Pancreas (tissue), 10 donors: ENCODE data around the gene TRIP10. TPM values are rescaled to one million over a fixed set of nuclear protein-coding genes. Genes with fewer than 3 reads are reported as not detected.
A peak's percentile ranks its signal among the peaks of the same experiment; 100 is the strongest.
"Not testable (repeated sequence)": the region's sequence is repeated elsewhere in the genome, so short reads cannot be mapped to it uniquely, and the experiment has no call there.

Experiments used
- ATAC-seq, 4 donors: fragments of 200-7000 bp; cut with Tn5 transposase; one replicate each; pipeline versions ENCODE4 v1.8.0 to v1.9.1; 2020; ENCODE audit warnings: mild to moderate bottlenecking in 4 of 4, moderate library complexity in 4 of 4
- DNase-seq, 6 donors: peaks; one replicate each; pipeline ENCODE4 v3.0.0-alpha.2; 2020
- FAIRE-seq: peaks from 2 replicates; lab custom pipeline; 2012; peaks lifted over from hg19 to GRCh38; lab: Jason Lieb, UNC
- H3K27ac ChIP-seq, 4 donors: fragments of 200-600 bp; sonication (generic); 1 replicate in 3 of 4; 2 replicates in 1 of 4; pipeline versions ENCODE4 v1.5.0 to v1.8.0; 2020
- H3K27me3 ChIP-seq, 4 donors: fragments of 200-600 bp; one replicate each; pipeline ENCODE4 v1.8.0; 2021
- H3K36me3 ChIP-seq, 3 donors: fragments of 200-600 bp; sonication (generic) in 1 of 3; one replicate each; pipeline versions ENCODE4 v1.5.0 to v1.8.0; 2020 to 2021
- H3K4me1 ChIP-seq, 3 donors: fragments of 200-600 bp; one replicate each; pipeline ENCODE4 v1.8.0; 2021
- H3K4me3 ChIP-seq, 4 donors: fragments of 200-600 bp; sonication (generic) in 2 of 4; one replicate each; pipeline versions ENCODE4 v1.5.0 to v1.8.0; 2020 to 2021
- H3K9me3 ChIP-seq, 4 donors: fragments of 200-600 bp; one replicate each; pipeline ENCODE4 v1.8.0; 2021
- WGBS, 2 donors: extraction: QIAGEN DNeasy Blood & Tissue Kit; methylation state at CpG; one replicate each; pipeline ENCODE4 v1.1.7; 2013; 5-methylcytosine and 5-hydroxymethylcytosine counted together
- intact Hi-C, 3 donors: fragments of 100-400 bp; cut with DNase I; formaldehyde crosslinking; loops; one replicate each; pipeline versions ENCODE4 v1.11.1 to v1.14.2; 2022
- polyA plus RNA-seq, 2 donors: library from polyadenylated mRNA; stranded (reverse); fragments of 200-250 nt; gene quantifications; one replicate each; pipeline ENCODE4 v1.2.3, GENCODE V29; 2013
- total RNA-seq, 6 donors: library from RNA; stranded (reverse); fragmentation: NEBNext Ultra II Directional in 4 of 6; extraction: Animal tissue kit (Norgen Biotek cat#: 25700) in 4 of 6; gene quantifications; one replicate each; pipeline versions ENCODE4 v1.2.1 to v1.2.4, GENCODE V29; 2021 to 2023
- TF ChIP-seq, protein P1 (sequence below), 4 donors: fragments of 200-600 bp; sonication (generic) in 3 of 4; IDR thresholded peaks; one replicate each; pipeline versions ENCODE4 v1.5.0 to v1.8.0; 2021; ENCODE audit warnings: antibody characterized with exemption in 4 of 4
- donor health status: healthy with polysubstance abuse.
- donor health status: DM: no; HTN: no; CAD: no; lungs with moderate emphysema.
- donor health status: DM: no; HTN: no; CAD: no.
- donor health status: control.
- donor health status: control.
- donor health status: Bipolar disorder and iron deficiency.
- donor health status: DM: yes; HTN: yes; CAD: no.
- donor health status: DM: no; HTN: no; CAD: no.
- donor health status: DM: no; HTN: no; CAD: no.
- donor health status: DM: yes; HTN: yes; CAD: no.

The TRIP10 gene
- total and polyA plus RNA-seq, 8 donors: 16.4 to 102 (median 24.8) TPM

DNA sequence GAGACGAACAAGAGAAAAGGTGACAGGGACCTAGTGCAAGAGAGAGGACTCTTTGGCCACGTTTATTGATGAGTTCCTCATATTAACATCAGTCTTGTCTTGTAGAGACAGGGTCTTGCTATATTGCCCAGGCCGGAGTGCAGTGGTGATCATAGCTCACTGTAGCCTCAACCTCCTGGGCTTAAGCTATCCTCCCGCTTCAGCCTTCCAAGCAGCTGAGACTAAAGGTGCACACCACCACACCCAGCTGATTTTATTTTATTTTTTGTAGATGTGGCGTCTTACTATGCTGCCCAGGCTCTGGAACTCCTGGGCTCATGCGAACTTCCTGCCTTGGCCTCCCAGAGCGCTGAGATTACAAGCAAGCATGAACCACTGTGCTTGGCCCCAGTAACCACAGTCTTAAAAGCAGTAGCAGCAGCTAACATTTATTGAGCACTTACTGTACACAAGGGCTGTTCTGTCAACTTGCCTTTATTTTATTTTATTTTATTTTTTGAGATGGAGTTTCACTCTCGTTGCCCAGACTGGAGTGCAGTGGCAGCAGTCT lies 28.8 kb downstream of the TRIP10 start:
- DNase-seq: no peak
- no peak for FAIRE-seq
- Histone ChIP-seq H3K36me3 (no peaks in the 10 kb centered on the region), H3K4me3 (no peak overlapping the region), H3K27me3 (no peaks in the 10 kb centered on the region), H3K9me3 (no peaks in the 10 kb centered on the region), H3K27ac (peak overlapping the region in 2 of 4 donors; percentile 55 to 82), H3K4me1 (peaks cover 0 to 9% (median 8%) of the 10 kb centered on the region in 3 donors)
- ATAC-seq: no peak
- intact Hi-C loops: no loop called here
- 52 to 64% methylated on average over 8 of the region's 8 CpGs for WGBS, 2 donors
- TF ChIP-seq, protein P1, sequence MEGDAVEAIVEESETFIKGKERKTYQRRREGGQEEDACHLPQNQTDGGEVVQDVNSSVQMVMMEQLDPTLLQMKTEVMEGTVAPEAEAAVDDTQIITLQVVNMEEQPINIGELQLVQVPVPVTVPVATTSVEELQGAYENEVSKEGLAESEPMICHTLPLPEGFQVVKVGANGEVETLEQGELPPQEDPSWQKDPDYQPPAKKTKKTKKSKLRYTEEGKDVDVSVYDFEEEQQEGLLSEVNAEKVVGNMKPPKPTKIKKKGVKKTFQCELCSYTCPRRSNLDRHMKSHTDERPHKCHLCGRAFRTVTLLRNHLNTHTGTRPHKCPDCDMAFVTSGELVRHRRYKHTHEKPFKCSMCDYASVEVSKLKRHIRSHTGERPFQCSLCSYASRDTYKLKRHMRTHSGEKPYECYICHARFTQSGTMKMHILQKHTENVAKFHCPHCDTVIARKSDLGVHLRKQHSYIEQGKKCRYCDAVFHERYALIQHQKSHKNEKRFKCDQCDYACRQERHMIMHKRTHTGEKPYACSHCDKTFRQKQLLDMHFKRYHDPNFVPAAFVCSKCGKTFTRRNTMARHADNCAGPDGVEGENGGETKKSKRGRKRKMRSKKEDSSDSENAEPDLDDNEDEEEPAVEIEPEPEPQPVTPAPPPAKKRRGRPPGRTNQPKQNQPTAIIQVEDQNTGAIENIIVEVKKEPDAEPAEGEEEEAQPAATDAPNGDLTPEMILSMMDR (IDR thresholded peaks at IDR 0.05): no peak

DNA sequence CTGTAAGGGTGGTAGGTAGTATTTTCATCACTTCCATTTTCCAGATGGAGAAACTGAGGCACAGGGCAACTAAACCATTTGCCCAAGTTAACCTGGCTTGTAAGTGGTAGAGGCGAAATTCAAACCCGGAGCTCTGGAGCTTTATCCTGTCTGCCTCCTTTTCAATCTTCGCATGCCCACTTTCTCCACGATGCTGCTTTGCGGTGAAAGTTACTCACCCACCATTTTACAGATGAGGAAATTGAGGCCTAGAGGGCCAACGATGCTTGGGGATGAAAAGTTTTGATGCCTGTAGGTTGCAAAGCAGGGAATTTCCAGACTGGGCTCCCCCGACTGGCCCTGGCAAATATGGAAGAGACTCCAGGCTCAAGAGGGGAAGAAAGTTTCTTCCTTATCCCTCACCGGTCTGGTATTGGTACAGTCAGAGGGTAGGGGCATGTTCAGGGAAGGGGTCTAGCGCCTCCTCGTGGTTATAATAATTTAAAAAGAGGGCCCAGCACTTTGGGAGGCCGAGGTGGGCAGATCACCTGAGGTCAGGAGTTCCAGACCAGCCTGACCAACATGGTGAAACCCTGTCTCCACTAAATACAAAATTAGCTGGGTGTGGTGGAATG lies 29.6 kb downstream of the TRIP10 start:
- H3K27ac ChIP-seq: no peak overlapping the region
- no peak for DNase-seq
- no peak for ATAC-seq
- intact Hi-C loops: no loop called here
- H3K4me1 ChIP-seq: peaks cover 0 to 9% (median 8%) of the 10 kb centered on the region in 3 donors
- FAIRE-seq: no peak
- TF ChIP-seq, protein P1 (IDR thresholded peaks at IDR 0.05): peak in 3 of 4 donors; percentile 5 to 18 (median 8)
- WGBS, 2 donors: 51% methylated on average over 11 of the region's 11 CpGs
- H3K9me3 ChIP-seq: no peaks in the 10 kb centered on the region
- no peak overlapping the region for H3K4me3 ChIP-seq
- H3K36me3 ChIP-seq: no peaks in the 10 kb centered on the region
- H3K27me3 ChIP-seq: no peaks in the 10 kb centered on the region

DNA sequence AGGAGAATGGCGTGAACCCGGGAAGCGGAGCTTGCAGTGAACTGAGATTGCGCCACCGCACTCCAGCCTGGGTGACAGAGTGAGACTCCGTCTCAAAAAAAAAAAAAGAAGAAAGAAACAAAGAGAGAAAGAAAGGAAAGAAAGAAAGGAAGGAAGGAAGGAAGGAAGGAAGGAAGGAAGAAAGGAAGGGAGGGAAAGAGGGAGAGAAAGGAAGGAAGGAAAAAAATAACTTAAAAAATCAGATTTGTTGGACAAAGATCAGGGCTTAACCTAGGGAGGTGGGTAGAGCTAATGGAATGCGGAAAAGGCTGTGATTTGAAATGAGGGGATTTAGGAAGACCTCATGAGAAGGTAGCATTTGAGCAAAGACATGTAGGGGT lies 32.2 kb downstream of the TRIP10 start:
- H3K4me1 ChIP-seq, H3K4me3 ChIP-seq, H3K9me3 ChIP-seq, ATAC-seq, intact Hi-C loops, H3K27ac ChIP-seq, FAIRE-seq, H3K27me3 ChIP-seq, H3K36me3 ChIP-seq, DNase-seq: not testable (repeated sequence)
- 81 to 98% methylated on average over 7 of the region's 7 CpGs for WGBS, 2 donors

DNA sequence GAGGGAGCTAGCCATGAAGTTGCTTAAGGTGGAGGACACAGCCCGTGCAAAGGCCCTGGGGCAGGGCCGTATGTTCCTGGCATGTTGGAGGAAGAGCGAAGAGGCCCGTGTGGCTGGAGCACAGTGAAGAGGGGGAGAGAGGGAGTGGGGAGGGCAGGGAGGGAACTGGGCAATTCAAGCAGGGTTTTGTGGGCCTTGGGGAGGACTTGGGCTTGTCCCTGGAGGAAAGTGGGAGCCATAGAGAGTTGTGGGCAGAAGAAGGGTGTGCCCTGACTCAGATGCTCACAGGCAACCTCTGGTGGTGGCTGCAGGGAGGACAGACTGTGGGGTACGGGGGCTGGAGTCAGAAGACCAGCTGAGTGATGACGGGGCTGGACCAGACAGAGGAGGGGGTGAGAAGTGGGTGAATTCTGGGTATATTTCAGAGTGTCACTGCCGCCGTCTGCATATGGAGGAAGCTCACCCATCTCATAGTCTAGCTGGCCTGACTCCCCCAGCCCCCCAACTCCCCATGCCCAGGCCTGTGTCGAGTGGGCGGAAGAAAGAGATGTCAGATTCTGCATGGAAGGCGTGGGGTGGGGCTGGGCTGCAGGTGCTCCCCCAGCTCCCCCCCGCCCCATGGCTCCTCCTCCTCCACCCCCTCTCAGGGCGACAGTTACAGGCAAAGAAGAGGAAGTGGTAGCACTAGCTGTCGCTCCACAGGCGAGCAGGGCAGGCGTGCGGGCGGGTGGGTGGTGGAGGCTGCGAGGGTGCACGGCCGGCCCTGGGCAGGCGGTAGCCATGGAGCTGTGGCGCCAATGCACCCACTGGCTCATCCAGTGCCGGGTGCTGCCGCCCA lies 32.8 kb downstream of the TRIP10 start, which contains the start of gene VAV1:
Gene VAV1, plus strand, starts transcription at position 681 of the 838 bp plus-strand sequence. Its CDS starts 100 bp downstream, at position 781.
- Histone ChIP-seq H3K27me3 (no peaks in the 10 kb centered on the region), H3K9me3 (no peaks in the 10 kb centered on the region), H3K4me3 (peak within 1 kb of the TSS in 2 of 4 donors; percentile 10 to 39), H3K36me3 (no peaks in the 10 kb centered on the region), H3K4me1 (no peaks in the 10 kb centered on the region), H3K27ac (no peak within 1 kb of the TSS)
- 47 to 49% methylated on average over 24 to 25 of the region's 25 CpGs for WGBS, 2 donors
- DNase-seq (peak in 2 of 6 donors; percentile 64 to 66), ATAC-seq (peak in 3 of 4 donors; percentile 23 to 66 (median 65)), FAIRE-seq (no peak)
- TF ChIP-seq, protein P1 (IDR thresholded peaks at IDR 0.05): no peak
- intact Hi-C loops: no loop called here

DNA sequence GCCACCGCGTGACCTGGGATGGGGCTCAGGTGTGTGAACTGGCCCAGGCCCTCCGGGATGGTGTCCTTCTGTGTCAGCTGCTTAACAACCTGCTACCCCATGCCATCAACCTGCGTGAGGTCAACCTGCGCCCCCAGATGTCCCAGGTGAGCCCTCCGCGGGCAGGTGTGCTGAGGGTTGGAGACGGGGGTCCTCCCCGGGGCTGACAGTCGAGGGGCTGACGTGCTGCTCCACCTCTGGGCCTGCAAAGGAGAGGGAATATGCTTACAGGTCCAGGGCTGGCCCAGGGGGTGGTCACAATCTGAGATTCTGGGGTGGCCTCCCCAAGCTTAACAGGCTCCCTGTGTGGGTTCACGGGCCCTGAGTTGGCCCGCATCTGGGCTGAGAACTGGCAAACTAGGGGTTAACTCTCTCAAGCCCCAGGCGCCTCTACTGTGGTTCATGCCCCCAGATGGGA lies 33.4 kb downstream of the TRIP10 start:
- intact Hi-C loops: no loop called here
- WGBS, 2 donors: 61 to 67% methylated on average over 14 of the region's 14 CpGs
- no peak for FAIRE-seq

More for the DNA sequence above, 33.4 kb downstream of the TRIP10 start:
- DNase-seq: no peak
- no peak for ATAC-seq
- H3K36me3 ChIP-seq: no peaks in the 10 kb centered on the region
- H3K27me3 ChIP-seq: no peaks in the 10 kb centered on the region
- no peaks in the 10 kb centered on the region for H3K9me3 ChIP-seq
- peak overlapping the region in 2 of 4 donors; percentile 10 to 39 for H3K4me3 ChIP-seq
- no peak overlapping the region for H3K27ac ChIP-seq
- H3K4me1 ChIP-seq: no peaks in the 10 kb centered on the region
- TF ChIP-seq, protein P1 (IDR thresholded peaks at IDR 0.05): no peak
